HG03064 (cell line): Measurements from ENCODE around the gene LTB4R.
A peak's percentile ranks its signal among the peaks of the same experiment; 100 is the strongest.

Experiments
- ATAC-seq: cut with Tn5 transposase; IDR thresholded peaks from one replicate; pipeline ENCODE4 v1.9.1; 2021; ENCODE audit warnings: low read depth; ENCODE audit not compliant: unreplicated experiment

LTB4R gene

GRCh38 chr14:24310646-24311604 is at the start of gene LTB4R:
Gene LTB4R (plus strand): TSS chr14:24311502. CDS start chr14:24315652, 4,150 bp downstream.
- peak; percentile 62 for ATAC-seq

GRCh38 chr14:24261969-24262327 is 49.4 kb upstream of the LTB4R start:
- ATAC-seq: no peak

DNA sequence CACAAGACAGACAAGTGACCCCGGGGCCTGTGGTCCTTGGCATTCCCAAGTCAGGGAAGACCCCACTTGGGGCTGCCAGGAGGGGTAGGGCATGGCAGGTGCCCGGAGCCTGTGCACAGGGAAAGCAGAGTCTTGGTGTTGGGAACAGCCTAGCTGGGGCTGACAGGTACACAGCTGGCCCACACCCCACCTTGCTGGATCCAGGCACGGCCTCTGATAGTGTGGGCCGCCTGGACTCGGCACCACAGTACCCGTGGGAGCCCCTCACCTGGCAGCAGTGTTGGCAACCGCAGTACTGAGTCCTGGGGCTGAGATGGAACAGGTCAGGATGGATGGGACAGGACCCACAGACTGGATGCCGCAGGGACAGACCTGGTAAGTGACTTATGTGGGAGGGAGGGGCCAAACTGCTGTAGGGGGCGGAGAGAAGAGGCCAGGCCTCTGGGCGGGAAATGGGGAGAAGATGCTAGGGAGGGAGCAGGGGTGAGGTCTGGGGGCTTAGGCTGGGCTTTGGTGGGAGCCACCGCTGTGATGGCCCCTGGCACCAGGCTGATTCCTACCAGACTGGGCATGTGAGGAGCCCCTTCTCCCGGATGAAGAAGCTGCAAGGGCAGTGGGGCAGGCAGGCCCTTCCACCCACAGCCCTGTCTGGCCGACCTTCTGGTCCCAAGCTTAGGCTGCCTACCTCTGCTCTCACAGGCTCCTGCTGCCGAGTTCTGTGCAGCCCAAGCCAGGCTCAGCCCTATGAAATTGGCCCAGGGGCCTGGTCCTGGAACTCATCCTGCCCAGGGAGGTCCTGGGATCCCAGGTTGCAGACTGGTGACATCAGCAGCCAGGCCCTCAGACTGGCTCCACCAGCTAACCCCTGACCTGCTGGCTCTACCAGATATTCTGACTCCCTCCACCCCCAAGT is 48.2 kb upstream of the LTB4R start, which contains the start of gene TGM1:
Gene TGM1 (minus strand): TSS at position 357 of the 913 bp plus-strand sequence. CDS start 825 bp downstream, outside the sequence.
- no peak for ATAC-seq

DNA sequence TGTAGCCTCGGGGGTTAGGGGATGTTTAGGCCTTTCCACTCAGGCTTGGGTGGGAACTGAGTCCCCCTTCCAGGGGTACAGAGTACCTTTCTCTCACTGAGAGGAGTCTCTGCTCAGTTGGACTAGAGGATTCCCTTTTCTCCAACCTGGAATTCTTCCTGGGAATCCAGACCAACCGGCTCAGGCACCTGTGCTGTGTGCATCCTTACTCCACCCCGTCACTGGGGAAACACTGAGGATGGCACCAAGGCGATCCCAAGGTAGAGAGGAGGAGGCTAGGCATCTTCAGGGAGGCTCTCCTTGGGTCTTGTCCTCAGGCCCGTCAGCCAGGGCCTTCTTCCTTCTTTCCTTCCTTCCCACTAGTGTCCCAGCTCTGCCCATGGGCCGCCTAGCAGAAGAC is 47.5 kb upstream of the LTB4R start:
- ATAC-seq: no peak

DNA sequence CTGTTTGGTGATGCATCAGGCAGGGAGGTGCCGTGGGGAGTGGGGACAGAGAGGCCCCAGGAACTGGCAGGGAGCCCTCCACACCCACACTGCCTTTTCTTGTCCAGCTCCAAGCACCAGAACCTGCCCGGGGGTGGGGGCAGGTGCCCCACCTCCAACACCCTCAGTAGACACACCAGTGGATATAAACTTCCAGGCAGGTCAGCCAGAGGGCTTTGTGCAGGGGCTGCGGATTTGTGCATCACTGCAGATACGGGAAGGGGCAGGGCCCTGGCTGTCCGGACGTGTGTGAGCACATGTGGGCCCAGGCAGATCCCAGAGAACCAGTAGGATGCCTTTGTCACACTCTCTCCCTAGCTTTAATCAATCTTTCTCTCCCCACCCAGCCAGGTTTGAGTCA is 47.0 kb upstream of the LTB4R start:
- no peak for ATAC-seq

- no peak for ATAC-seq
These were observed 44.7 kb upstream of the LTB4R start for GRCh38 chr14:24266344-24267244.

- no peak for ATAC-seq
These were observed 43.8 kb upstream of the LTB4R start for GRCh38 chr14:24267516-24267915.

GRCh38 chr14:24268225-24268624 is 43.1 kb upstream of the LTB4R start:
- ATAC-seq: no peak

- no peak for ATAC-seq
These were observed 41.9 kb upstream of the LTB4R start for GRCh38 chr14:24269368-24269767.

- ATAC-seq: no peak
These were observed 41.3 kb upstream of the LTB4R start for GRCh38 chr14:24269910-24270536.

DNA sequence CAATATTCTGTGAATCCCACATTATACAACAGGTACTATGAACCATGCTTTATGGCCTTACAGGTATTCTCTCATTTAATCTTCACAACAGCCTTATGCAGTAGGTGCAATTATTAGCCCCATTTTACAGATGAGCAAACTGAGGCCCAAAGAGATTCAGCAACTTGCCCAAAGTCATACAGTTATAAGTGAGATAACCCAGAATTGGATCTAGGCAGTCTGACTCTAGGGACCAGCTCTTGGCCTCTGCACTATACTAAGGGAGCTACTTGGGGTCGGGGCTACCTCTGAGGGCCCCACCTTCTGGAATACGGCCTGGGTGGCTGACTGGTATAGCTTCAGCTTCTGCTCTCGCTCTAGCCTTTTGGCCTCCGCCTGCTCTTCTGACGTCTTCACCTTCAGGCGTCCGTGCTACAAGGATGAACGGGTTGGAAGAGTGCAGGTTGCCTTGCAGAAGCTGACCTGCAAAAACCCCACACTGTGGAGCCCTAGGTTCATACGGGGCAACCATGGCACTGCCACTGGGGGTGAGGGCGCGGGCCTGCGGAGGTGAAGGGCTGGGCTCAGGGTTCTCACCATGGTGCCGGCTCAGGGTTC is 40.7 kb upstream of the LTB4R start:
- no peak for ATAC-seq

DNA sequence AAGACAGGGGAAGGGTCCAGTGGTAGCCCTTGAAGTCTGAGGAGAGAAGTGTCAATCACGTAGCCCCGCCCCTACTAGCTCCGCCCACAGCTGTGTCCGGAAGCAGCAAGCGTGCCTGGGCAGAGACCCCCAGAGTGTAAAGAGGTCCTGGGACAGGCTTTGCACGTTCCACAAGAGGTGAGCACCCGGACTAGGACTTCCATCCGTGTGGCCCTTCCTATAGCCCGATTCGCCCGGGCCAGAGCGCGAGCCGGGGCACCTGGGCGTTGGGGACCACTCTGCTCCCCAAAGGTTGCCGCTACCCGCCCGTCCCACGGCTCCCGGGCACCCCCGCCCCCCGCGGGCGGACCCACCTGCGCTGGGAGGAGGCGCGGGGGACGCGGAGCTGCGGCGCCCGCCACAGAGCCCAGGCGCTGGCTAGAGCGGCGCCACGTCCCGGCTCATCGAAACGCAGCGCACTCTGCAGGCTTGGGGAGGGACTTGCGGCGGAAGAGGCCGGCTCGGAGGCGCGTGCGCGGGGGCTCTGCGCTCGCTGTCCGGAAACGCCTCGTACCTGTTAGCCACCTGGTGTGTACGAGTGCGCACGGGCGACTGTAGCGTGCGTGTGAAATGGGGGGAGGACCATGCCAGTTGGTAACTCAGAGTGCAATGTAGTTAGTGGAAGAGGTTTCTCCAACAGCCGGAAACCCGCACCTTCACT is 40.0 kb upstream of the LTB4R start, which contains the start of gene RABGGTA:
Gene RABGGTA (minus strand): TSS at position 464 of the 700 bp plus-strand sequence. CDS start 482 bp downstream, outside the sequence.
- peak; percentile 84 for ATAC-seq

DNA sequence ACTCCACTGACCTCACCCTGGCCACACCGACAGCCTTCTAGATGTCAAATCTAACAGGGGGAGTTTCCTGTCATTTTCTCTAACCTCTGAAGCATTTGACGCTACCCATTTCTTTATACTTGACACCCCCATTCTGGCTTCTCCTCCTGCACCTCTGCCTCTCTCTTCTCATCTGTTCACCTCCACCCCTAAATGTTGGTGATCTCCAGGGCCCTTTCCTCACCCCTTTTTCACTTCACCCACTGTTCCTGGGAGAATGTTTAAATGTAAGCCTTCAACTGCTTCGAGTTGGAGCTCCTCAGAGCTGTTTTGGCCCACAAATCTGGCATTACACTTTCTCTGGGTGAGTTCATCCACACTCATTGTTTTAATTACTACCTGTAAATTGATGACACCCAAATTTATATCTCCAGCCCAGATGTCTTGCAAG is 39.5 kb upstream of the LTB4R start:
- ATAC-seq: no peak

DNA sequence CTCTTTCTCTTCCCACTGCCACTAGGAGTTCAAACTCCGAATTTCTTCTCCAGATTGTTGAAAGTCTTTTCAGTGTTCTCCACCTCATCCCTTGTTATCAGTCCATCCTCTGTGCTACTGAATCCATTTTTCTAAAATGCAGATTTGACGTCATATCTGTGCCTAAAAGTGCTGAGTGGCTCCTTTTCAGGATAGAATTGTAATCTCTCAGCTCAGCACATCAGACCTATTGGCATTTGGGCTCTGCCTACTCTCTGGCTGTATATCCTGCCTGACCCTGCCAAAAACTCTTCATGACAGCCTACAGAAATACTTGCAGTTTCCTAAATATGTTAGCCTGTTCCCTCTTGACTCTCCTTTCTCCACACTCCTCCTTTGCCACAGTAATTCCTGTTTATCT is 38.8 kb upstream of the LTB4R start:
- no peak for ATAC-seq

GRCh38 chr14:24273422-24273998 is 37.8 kb upstream of the LTB4R start:
- no peak for ATAC-seq

- ATAC-seq: peak; percentile 38
These were observed 37.2 kb upstream of the LTB4R start for GRCh38 chr14:24274101-24274543.

- no peak for ATAC-seq
These were observed 34.2 kb upstream of the LTB4R start for GRCh38 chr14:24277071-24277470.
